GM23338 (cell line): ENCODE measurements around the gene C15orf40.

Experiments
- EZH2 ChIP-seq: fragments of 200-600 bp; sonication (generic); IDR thresholded peaks from one replicate; pipeline ENCODE4 v1.8.0; 2017; ENCODE audit warnings: antibody characterized with exemption, mild to moderate bottlenecking, low read depth; ENCODE audit not compliant: unreplicated experiment
- EZH2phosphoT487 ChIP-seq: fragments of 200-600 bp; sonication (generic); IDR thresholded peaks from one replicate; pipeline ENCODE4 v1.8.1; 2018; ENCODE audit warnings: antibody characterized with exemption; ENCODE audit not compliant: unreplicated experiment
- JUNB ChIP-seq: IDR thresholded peaks from one replicate; pipeline ENCODE4 v1.6.1; 2016; ENCODE audit warnings: antibody characterized with exemption; ENCODE audit not compliant: unreplicated experiment
- POLR2AphosphoS5 ChIP-seq: IDR thresholded peaks from 2 replicates; pipeline ENCODE4 v1.6.1; 2016; ENCODE audit warnings: antibody characterized with exemption, low read depth
- ZNF114 ChIP-seq: fragments of 250-450 bp; sonication (Bioruptor Pico); IDR thresholded peaks from 2 replicates; pipeline ENCODE4 v1.5.0; 2020; ENCODE audit warnings: mild to moderate bottlenecking, moderate library complexity
- TF ChIP-seq, protein P1 (sequence below), 2 experiments: fragments of 200-600 bp in 1 of 2; sonication (generic) in 1 of 2; conservative IDR thresholded peaks; 2 replicates each; pipeline versions ENCODE4 v1.5.1 to v1.6.1; 2016 to 2017; ENCODE audit warnings: antibody characterized with exemption in 2 of 2, low read depth in 2 of 2, mild to moderate bottlenecking in 2 of 2, moderate library complexity in 1 of 2
- TF ChIP-seq, protein P2 (sequence below): IDR thresholded peaks from one replicate; pipeline ENCODE4 v1.6.1; 2018; ENCODE audit warnings: antibody characterized with exemption; ENCODE audit not compliant: unreplicated experiment

DNA sequence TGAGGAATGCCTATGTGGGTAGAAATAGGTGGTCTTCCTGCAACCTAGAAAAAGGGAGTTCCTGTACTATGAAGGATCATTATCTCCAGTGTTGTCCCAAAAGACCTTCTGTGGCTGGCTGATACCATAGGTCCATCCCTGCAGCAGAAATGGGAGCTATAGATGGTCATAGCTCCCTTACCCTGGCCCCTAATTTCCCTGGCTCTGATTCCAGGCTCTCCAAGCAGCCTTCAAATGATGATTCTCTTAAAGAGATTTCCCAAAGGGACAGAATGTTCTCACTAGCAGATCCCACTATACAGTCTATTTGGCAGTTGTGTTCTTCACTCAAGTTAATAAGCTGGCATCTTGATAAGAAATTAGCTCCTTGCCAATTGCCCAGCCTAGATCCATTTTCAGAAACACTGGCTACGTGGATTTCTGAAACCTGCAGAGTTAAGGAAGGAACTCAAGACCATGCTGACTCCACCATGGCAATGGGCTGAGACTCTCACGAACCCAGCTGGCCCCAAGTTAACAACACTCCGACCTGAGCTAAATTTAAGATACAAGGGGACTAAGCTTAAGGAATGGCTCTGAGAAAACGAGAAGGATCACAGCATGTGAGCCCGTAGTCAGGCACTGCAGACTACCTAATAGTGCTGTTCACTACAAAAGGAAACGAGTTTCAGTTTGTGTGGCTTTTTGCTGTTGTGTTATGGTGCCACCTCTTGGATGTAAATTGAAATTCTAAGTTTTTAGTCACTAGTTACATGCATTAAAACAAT lies 11.4 kb downstream of the C15orf40 start:
- TF ChIP-seq, protein P1, sequence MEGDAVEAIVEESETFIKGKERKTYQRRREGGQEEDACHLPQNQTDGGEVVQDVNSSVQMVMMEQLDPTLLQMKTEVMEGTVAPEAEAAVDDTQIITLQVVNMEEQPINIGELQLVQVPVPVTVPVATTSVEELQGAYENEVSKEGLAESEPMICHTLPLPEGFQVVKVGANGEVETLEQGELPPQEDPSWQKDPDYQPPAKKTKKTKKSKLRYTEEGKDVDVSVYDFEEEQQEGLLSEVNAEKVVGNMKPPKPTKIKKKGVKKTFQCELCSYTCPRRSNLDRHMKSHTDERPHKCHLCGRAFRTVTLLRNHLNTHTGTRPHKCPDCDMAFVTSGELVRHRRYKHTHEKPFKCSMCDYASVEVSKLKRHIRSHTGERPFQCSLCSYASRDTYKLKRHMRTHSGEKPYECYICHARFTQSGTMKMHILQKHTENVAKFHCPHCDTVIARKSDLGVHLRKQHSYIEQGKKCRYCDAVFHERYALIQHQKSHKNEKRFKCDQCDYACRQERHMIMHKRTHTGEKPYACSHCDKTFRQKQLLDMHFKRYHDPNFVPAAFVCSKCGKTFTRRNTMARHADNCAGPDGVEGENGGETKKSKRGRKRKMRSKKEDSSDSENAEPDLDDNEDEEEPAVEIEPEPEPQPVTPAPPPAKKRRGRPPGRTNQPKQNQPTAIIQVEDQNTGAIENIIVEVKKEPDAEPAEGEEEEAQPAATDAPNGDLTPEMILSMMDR (conservative IDR thresholded peaks at IDR 0.05; ENCODE audit: low read depth in 2 of 2), result peak; percentile 64 to 77
- TF ChIP-seq EZH2, result no peak
- TF ChIP-seq EZH2phosphoT487, result no peak
- TF ChIP-seq, protein P2, sequence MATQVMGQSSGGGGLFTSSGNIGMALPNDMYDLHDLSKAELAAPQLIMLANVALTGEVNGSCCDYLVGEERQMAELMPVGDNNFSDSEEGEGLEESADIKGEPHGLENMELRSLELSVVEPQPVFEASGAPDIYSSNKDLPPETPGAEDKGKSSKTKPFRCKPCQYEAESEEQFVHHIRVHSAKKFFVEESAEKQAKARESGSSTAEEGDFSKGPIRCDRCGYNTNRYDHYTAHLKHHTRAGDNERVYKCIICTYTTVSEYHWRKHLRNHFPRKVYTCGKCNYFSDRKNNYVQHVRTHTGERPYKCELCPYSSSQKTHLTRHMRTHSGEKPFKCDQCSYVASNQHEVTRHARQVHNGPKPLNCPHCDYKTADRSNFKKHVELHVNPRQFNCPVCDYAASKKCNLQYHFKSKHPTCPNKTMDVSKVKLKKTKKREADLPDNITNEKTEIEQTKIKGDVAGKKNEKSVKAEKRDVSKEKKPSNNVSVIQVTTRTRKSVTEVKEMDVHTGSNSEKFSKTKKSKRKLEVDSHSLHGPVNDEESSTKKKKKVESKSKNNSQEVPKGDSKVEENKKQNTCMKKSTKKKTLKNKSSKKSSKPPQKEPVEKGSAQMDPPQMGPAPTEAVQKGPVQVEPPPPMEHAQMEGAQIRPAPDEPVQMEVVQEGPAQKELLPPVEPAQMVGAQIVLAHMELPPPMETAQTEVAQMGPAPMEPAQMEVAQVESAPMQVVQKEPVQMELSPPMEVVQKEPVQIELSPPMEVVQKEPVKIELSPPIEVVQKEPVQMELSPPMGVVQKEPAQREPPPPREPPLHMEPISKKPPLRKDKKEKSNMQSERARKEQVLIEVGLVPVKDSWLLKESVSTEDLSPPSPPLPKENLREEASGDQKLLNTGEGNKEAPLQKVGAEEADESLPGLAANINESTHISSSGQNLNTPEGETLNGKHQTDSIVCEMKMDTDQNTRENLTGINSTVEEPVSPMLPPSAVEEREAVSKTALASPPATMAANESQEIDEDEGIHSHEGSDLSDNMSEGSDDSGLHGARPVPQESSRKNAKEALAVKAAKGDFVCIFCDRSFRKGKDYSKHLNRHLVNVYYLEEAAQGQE, result no peak
- TF ChIP-seq JUNB, result no peak
- TF ChIP-seq POLR2AphosphoS5, result no peak
- no peak for TF ChIP-seq ZNF114 (CRISPR knock-in tag)
